Upper lobe of left lung (tissue), 4 donors: ENCODE results near the gene HPCAL1.

Experiments
- CTCF ChIP-seq, 6 experiments: fragments of 450-650 bp in 4 of 6; fragments of 200-600 bp in 2 of 6; sonication (generic) in 2 of 6; IDR thresholded peaks; one replicate each; pipeline ENCODE4 v1.5.1; 2016 to 2019; ENCODE audit warnings: antibody characterized with exemption in 6 of 6
- EP300 ChIP-seq, 4 donors: sonication (generic); formaldehyde crosslinking; IDR thresholded peaks; one replicate each; pipeline ENCODE4 v1.5.1; 2017; ENCODE audit warnings: antibody characterized with exemption in 4 of 4, control low read depth in 2 of 4

- TF ChIP-seq CTCF (IDR thresholded peaks at IDR 0.05) (no peak), EP300 (IDR thresholded peaks at IDR 0.05) (no peak)
Observed at GRCh38 chr2:10432311-10433181, 129.8 kb downstream of the HPCAL1 start.
